ENCODE measurements around the gene NPR2. TPM values are rescaled to one million over a fixed set of nuclear protein-coding genes. Genes with fewer than 3 reads are reported as not detected.

NPR2 gene
- total RNA-seq, 4 donors from 2014 or later = 22.0 to 35.9 (median 29.7) TPM

GRCh38 chr9:35858458-35858857, 67.1 kb downstream of the NPR2 start:
- no peak for TF ChIP-seq POLR2AphosphoS5 (IDR thresholded peaks at IDR 0.05)
- intact Hi-C loops (cut with DNase I) = no loop called here
- Histone ChIP-seq H3K4me3 (no peak overlapping the region), H3K4me1 (peaks cover 3 to 13% (median 10%) of the 10 kb centered on the region in 4 donors), H3K36me3 (peaks cover 0 to 11% (median 9%) of the 10 kb centered on the region in 4 donors), H3K9me3 (no peaks in the 10 kb centered on the region), H3K27me3 (no peaks in the 10 kb centered on the region), H3K27ac (replicated peaks in 1 of 4) (no peak overlapping the region)
- peak; percentile 53 for DNase-seq (ENCODE audit: extremely low spot score)
- 70% methylated on average over 5 of the region's 5 CpGs for WGBS

Small RNA genes lying within 50 kb of the gene (small RNA-seq; reads per million reads assigned to genes)
- 0 reads per million in 3 donors for gene HINT2

Other genes with a start within 250 kb of the NPR2 start
- gene TESK1, start 186.3 kb upstream of the NPR2 start, total RNA-seq = 10 to 100 TPM; 48.2 to 80.6 (median 63.4) TPM
- 1 to 10 TPM in 2 of 4 donors, not detected in 2; 1.4 to 2.2 TPM for gene CD72, start 173.2 kb upstream of the NPR2 start, total RNA-seq
- under 1 TPM in 3 of 4 donors, not detected in 1; 0.40 to 0.83 (median 0.83) TPM for gene SIT1, start 140.7 kb upstream of the NPR2 start, total RNA-seq
- gene RMRP, start 133.6 kb upstream of the NPR2 start, total RNA-seq = 1,000 to 10,000 TPM; 1,899 to 6,162 (median 2,510) TPM
- 100 to 1,000 TPM in 2 of 4 donors, 10 to 100 TPM in 2; 68.4 to 117 (median 104) TPM for gene CCDC107, start 133.3 kb upstream of the NPR2 start, total RNA-seq
- 1 to 10 TPM; 1.3 to 3.3 (median 1.7) TPM for gene ARHGEF39, start 126.4 kb upstream of the NPR2 start, total RNA-seq
- 1 to 10 TPM in 1 of 4 donors, not detected in 3; 2.2 TPM for gene CA9, start 117.7 kb upstream of the NPR2 start, total RNA-seq
- over 10,000 TPM in 3 of 4 donors, 1,000 to 10,000 TPM in 1; 8,856 to 14,576 (median 12,022) TPM for gene TPM2, start 101.7 kb upstream of the NPR2 start, total RNA-seq
- 1,000 to 10,000 TPM in 3 of 4 donors, 100 to 1,000 TPM in 1; 934 to 1,435 (median 1,196) TPM for gene TLN1, start 59.4 kb upstream of the NPR2 start, total RNA-seq
- 10 to 100 TPM; 65.6 to 97.3 (median 85.4) TPM for gene CREB3, start 58.9 kb upstream of the NPR2 start, total RNA-seq
- gene GBA2, start 42.4 kb upstream of the NPR2 start, total RNA-seq = 10 to 100 TPM; 44.0 to 67.8 (median 55.5) TPM
- 10 to 100 TPM; 22.0 to 31.8 (median 26.8) TPM for gene RGP1, start 42.3 kb upstream of the NPR2 start, total RNA-seq
- 1 to 10 TPM in 1 of 4 donors, not detected in 3; 1.3 TPM for gene MSMP, start 37.3 kb upstream of the NPR2 start, total RNA-seq
- 1 to 10 TPM in 1 of 4 donors, under 1 TPM in 3; 0.65 to 2.0 (median 0.83) TPM for gene SPAG8, start 20.7 kb downstream of the NPR2 start, total RNA-seq
- 10 to 100 TPM; 23.4 to 32.4 (median 27.5) TPM for gene HINT2, start 23.5 kb downstream of the NPR2 start, total RNA-seq
- not detected for gene FAM221B, start 37.1 kb downstream of the NPR2 start, total RNA-seq
- 10 to 100 TPM in 3 of 4 donors, 1 to 10 TPM in 1; 10.0 to 27.0 (median 20.3) TPM for gene TMEM8B, start 37.6 kb downstream of the NPR2 start, total RNA-seq
- not detected for gene OR13J1, start 78.8 kb downstream of the NPR2 start, total RNA-seq
- 10 to 100 TPM in 2 of 4 donors, 1 to 10 TPM in 2; 3.7 to 53.0 (median 15.6) TPM for gene HRCT1, start 114.6 kb downstream of the NPR2 start, total RNA-seq
- 1 to 10 TPM; 2.1 to 5.7 (median 2.8) TPM for gene SPAAR, start 117.9 kb downstream of the NPR2 start, total RNA-seq
- gene OR2S2, start 166.6 kb downstream of the NPR2 start, total RNA-seq = not detected
- gene RECK, start 245.3 kb downstream of the NPR2 start, total RNA-seq = 10 to 100 TPM; 16.6 to 24.2 (median 19.0) TPM